GM10248 (cell line): ENCODE data around the gene CRB2.

Experiments
- CTCF ChIA-PET: fragments of 300-600 bp; sonication (Branson Sonifier 250); formaldehyde crosslinking; extraction: SDS; loops from one replicate; lab custom pipeline; 2021; ENCODE audit warnings: antibody characterized with exemption; lab: Yijun Ruan, JAX
- POLR2A ChIA-PET: fragments of 350-650 bp; sonication (Branson Sonifier 250); formaldehyde crosslinking; extraction: SDS; loops from one replicate; lab custom pipeline; 2020; ENCODE audit warnings: antibody characterized with exemption; lab: Yijun Ruan, JAX
- DNase-seq: peaks from one replicate; pipeline ENCODE4 v3.0.0; 2012; ENCODE audit errors: extremely low spot score
- CTCF ChIP-seq: IDR thresholded peaks from 2 replicates; pipeline ENCODE4 v1.5.1; 2012; ENCODE audit warnings: mild to moderate bottlenecking, low read depth; ENCODE audit errors: extremely low read depth, missing control alignments, control extremely low read depth

CRB2 gene

GRCh38 chr9:123338710-123339665, 17.0 kb upstream of the CRB2 start:
- no peak for TF ChIP-seq CTCF
- DNase-seq = peak; percentile 71
- CTCF ChIA-PET = interaction anchor here (0.9 to 6.3 kb wide), 7 partner anchors 10 to 259 kb away, joined by 3 to 34 read pairs (median 19); partner anchors contain the start of gene CRB2
- POLR2A ChIA-PET = interaction anchor here (0.5 to 1.4 kb wide), 8 partner anchors 10 to 971 kb away, joined by 3 to 13 read pairs (median 3); no protein-coding TSS in a partner anchor

GRCh38 chr9:123339666-123340510, 16.1 kb upstream of the CRB2 start:
- no peak for TF ChIP-seq CTCF
- no peak for DNase-seq
- POLR2A ChIA-PET = interaction anchor here (0.6 to 1.4 kb wide), 6 partner anchors 11 to 715 kb away, joined by 3 to 9 read pairs (median 4); no protein-coding TSS in a partner anchor
- CTCF ChIA-PET = interaction anchor here (0.7 to 6.3 kb wide), 7 partner anchors 9 to 349 kb away, joined by 3 to 34 read pairs (median 19); partner anchors contain the start of gene CRB2

- POLR2A ChIA-PET = no interaction called here
- no peak for TF ChIP-seq CTCF
- no peak for DNase-seq
- CTCF ChIA-PET = interaction anchor here (3.9 to 6.3 kb wide), 2 partner anchors 8 to 12 kb away, joined by 33 to 34 read pairs; partner anchors contain the start of gene CRB2
These were observed 14.2 kb upstream of the CRB2 start for GRCh38 chr9:123341816-123342215.

- TF ChIP-seq CTCF = no peak
- CTCF ChIA-PET = interaction anchor here (0.8 to 6.3 kb wide), 5 partner anchors 7 to 370 kb away, joined by 3 to 34 read pairs (median 28); partner anchors contain the start of gene CRB2
- DNase-seq = no peak
- POLR2A ChIA-PET = no interaction called here
These were observed 13.8 kb upstream of the CRB2 start for GRCh38 chr9:123342247-123342646.

GRCh38 chr9:123343443-123344191, 12.4 kb upstream of the CRB2 start:
- peak; percentile 81 for DNase-seq
- CTCF ChIA-PET = interaction anchor here (0.8 to 3.8 kb wide), 7 partner anchors 10 to 263 kb away, joined by 3 to 28 read pairs (median 4); no protein-coding TSS in a partner anchor
- POLR2A ChIA-PET = no interaction called here
- TF ChIP-seq CTCF = no peak
